ENCODE measurements around the gene USP48. TPM values are rescaled to one million over a fixed set of nuclear protein-coding genes. Genes with fewer than 3 reads are reported as not detected.

USP48 gene
- total RNA-seq, 2 experiments from 2014 or later = 73.3 to 76.0 TPM

- H3K4me3 ChIP-seq (ENCODE audit: low read length) = no peak overlapping the region
- H3K36me3 Mint-ChIP-seq (ENCODE audit: low read depth) = peaks cover 29% of the 10 kb centered on the region
- H3K27me3 ChIP-seq (ENCODE audit: control insufficient read depth in 1 of 2, insufficient read depth in 2 of 2, low read length in 2 of 2) = no peaks in the 10 kb centered on the region
- no peaks in the 10 kb centered on the region for H3K27me3 Mint-ChIP-seq
- ATAC-seq (ENCODE audit: poor library complexity) = no peak
- no peaks in the 10 kb centered on the region for H3K9me3 Mint-ChIP-seq
- intact Hi-C loops (cut with DNase I, micrococcal nuclease) = no loop called here
- H3K9me3 ChIP-seq (ENCODE audit: control insufficient read depth in 1 of 2, insufficient read depth in 1 of 2, low read length in 2 of 2) = peaks cover 0 to 5% of the 10 kb centered on the region in 2 experiments
- peaks cover 52% of the 10 kb centered on the region for H3K4me1 ChIP-seq (ENCODE audit: insufficient read depth, low read length)
- peaks cover 48% of the 10 kb centered on the region for H3K4me1 Mint-ChIP-seq (ENCODE audit: low read depth)
- H3K4me3 Mint-ChIP-seq = peak overlapping the region; percentile 8
- DNase-seq = no peak
- no peak for TF ChIP-seq CTCF (IDR thresholded peaks at IDR 0.05)
- ChIA-PET POLR2A (no interaction called here), CTCF (interaction anchor here (0.6 kb wide), 1 partner anchor 181 kb away, joined by 3 read pairs; no protein-coding TSS in a partner anchor)
- no peak overlapping the region for H3K27ac ChIP-seq (ENCODE audit: low read depth in 1 of 2, low read length in 2 of 2)
- H3K36me3 ChIP-seq (ENCODE audit: insufficient read depth, low read length) = peaks cover 3% of the 10 kb centered on the region
- H3K27ac Mint-ChIP-seq = peak overlapping the region; percentile 66
Measured at GRCh38 chr1:21775985-21776562, 6.9 kb downstream of the USP48 start.

GRCh38 chr1:21775550-21775914, 7.4 kb downstream of the USP48 start:
- no peak overlapping the region for H3K4me3 ChIP-seq (ENCODE audit: low read length)
- intact Hi-C loops (cut with DNase I, micrococcal nuclease) = no loop called here
- no peaks in the 10 kb centered on the region for H3K27me3 Mint-ChIP-seq
- TF ChIP-seq CTCF (IDR thresholded peaks at IDR 0.05) = no peak
- H3K36me3 ChIP-seq (ENCODE audit: insufficient read depth, low read length) = peaks cover 3% of the 10 kb centered on the region
- H3K27ac Mint-ChIP-seq = peak overlapping the region; percentile 66
- no peak overlapping the region for H3K4me3 Mint-ChIP-seq
- H3K4me1 ChIP-seq (ENCODE audit: insufficient read depth, low read length) = peaks cover 50% of the 10 kb centered on the region
- no peaks in the 10 kb centered on the region for H3K27me3 ChIP-seq (ENCODE audit: control insufficient read depth in 1 of 2, insufficient read depth in 2 of 2, low read length in 2 of 2)
- no peaks in the 10 kb centered on the region for H3K9me3 Mint-ChIP-seq
- ATAC-seq (ENCODE audit: poor library complexity) (no peak), DNase-seq (no peak)
- H3K36me3 Mint-ChIP-seq (ENCODE audit: low read depth) = peaks cover 29% of the 10 kb centered on the region
- ChIA-PET CTCF (no interaction called here), POLR2A (no interaction called here)
- H3K9me3 ChIP-seq (ENCODE audit: control insufficient read depth in 1 of 2, insufficient read depth in 1 of 2, low read length in 2 of 2) = peaks cover 0 to 5% of the 10 kb centered on the region in 2 experiments
- H3K27ac ChIP-seq (ENCODE audit: low read depth in 1 of 2, low read length in 2 of 2) = no peak overlapping the region
- peaks cover 47% of the 10 kb centered on the region for H3K4me1 Mint-ChIP-seq (ENCODE audit: low read depth)

- POLR2A ChIA-PET = interaction anchor here (3.0 kb wide), 1 partner anchor 8 kb away, joined by 13 read pairs; the partner anchor contains the start of gene USP48
- Histone ChIP-seq H3K9me3 (ENCODE audit: control insufficient read depth in 1 of 2, insufficient read depth in 1 of 2, low read length in 2 of 2) (peaks cover 0 to 5% of the 10 kb centered on the region in 2 experiments), H3K36me3 (ENCODE audit: insufficient read depth, low read length) (peaks cover 3% of the 10 kb centered on the region), H3K27ac (ENCODE audit: low read depth in 1 of 2, low read length in 2 of 2) (no peak overlapping the region), H3K4me3 (ENCODE audit: low read length) (no peak overlapping the region), H3K4me1 (ENCODE audit: insufficient read depth, low read length) (peaks cover 51% of the 10 kb centered on the region), H3K27me3 (ENCODE audit: control insufficient read depth in 1 of 2, insufficient read depth in 2 of 2, low read length in 2 of 2) (no peaks in the 10 kb centered on the region)
- intact Hi-C loops (cut with DNase I, micrococcal nuclease) = no loop called here
- peaks cover 28% of the 10 kb centered on the region for H3K36me3 Mint-ChIP-seq (ENCODE audit: low read depth)
- no peaks in the 10 kb centered on the region for H3K9me3 Mint-ChIP-seq
- no peak for DNase-seq
- no peak for ATAC-seq (ENCODE audit: poor library complexity)
- no peak overlapping the region for H3K4me3 Mint-ChIP-seq
- H3K27ac Mint-ChIP-seq = no peak overlapping the region
- TF ChIP-seq CTCF (IDR thresholded peaks at IDR 0.05) = no peak
- CTCF ChIA-PET = no interaction called here
- peaks cover 46% of the 10 kb centered on the region for H3K4me1 Mint-ChIP-seq (ENCODE audit: low read depth)
- H3K27me3 Mint-ChIP-seq = no peaks in the 10 kb centered on the region
Measured at GRCh38 chr1:21774835-21775549, 8.0 kb downstream of the USP48 start.

Measured in CD4-positive, alpha-beta T cell (primary cell).